GM21360 (cell line): Measurements from ENCODE around the gene DDRGK1.

Experiments used
- ATAC-seq: cut with Tn5 transposase; IDR thresholded peaks from one replicate; pipeline ENCODE4 v1.9.1; 2021; ENCODE audit warnings: mild to moderate bottlenecking, moderate library complexity; ENCODE audit not compliant: unreplicated experiment

DDRGK1 gene

DNA sequence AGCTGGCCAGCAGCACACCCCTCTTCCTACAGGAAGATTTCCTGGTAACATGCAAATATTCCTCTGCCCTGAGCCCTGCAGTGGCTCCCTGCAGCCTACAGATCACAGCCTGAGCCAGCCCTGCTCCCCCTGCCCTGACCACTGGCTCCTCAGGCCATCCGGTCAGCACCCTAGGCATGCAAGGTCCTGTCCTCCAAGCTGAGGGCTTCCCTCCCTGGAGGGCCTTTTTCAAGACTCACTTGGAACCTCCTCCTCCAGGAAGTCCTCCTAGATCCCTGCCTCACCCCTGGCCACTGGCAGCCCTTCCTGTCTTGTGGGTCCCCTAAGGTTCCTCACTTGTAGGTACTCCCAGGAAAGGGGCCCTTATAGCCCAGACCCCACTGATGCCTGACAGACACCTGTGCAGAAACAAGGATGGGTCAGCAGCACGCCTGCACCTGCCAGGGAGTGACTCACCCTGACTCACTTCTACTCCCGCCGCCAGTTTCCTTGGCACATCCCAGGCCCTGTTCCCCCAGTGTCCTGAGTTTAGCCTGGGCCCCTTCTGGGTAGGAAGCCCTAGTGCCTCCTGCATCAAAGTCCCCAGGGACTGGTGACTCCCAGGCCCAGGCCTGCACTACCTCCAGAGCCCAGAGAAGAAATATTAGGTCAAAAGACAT is 31.3 kb upstream of the DDRGK1 start:
- ATAC-seq: no peak

DNA sequence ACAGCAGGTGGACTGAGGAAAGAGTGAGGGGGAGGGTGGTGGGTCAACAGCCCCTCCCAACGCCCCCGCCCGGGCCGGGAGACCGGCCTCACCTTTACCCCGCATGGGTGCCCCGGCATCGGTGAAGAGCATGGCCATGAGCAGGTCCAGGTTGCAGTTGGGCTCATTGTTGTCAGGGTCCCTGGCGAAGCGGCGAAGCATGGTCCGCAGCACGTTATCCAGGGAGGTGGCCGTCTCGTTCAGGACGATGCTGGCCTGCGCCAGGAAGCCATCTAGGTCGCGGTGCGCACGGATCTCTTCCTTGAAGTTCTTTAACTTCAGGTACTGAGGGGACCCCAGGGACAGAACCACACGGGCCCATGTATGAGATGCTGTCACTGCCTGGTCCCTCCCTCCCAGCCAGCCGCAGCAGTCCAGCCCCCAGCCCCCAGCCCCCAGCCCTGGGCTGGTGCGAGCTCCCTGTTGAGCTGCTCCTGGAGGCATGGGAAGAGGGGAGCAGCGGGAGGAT is 29.6 kb upstream of the DDRGK1 start:
- ATAC-seq: no peak

DNA sequence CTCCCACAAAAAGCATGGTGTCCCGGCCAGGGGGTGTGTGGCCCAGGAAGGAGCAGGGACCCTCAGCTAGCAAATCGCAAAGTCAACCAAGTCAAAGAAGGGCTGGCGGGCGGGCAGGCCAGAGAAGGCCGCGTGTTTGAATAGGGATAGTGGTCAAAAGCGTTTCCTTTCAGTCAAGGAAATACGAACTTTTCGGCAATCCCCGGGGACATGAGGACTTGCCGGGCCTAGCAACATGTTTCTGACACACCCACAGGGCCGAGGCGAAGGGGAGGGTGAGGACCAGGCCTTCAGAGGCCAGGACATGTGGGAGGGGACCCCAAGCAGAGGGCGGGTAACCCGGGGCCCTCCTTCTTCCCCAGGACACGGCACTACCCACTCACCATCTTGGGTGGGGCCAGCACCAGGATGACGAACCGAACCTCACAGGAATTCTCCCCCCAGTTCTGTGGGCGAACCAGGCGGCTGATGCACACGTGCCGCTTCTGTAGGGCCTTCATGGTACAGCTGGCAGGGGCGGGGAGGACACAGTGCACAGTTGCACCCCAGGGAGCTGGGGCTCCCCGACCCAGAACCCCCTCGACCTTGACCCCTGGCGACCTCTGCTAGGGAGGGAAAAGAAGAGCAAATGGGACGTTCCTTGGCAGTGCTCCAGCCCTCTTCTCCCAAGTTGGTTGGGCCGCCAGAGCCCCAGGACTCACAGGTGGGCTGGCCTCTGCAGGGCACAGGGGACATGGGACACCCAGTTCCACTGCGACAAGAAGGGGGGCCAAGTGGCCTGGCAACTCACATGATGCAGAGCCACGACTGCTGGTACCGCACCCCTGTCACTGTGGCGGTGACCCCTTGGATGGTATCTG is 28.9 kb upstream of the DDRGK1 start:
- ATAC-seq: no peak

DNA sequence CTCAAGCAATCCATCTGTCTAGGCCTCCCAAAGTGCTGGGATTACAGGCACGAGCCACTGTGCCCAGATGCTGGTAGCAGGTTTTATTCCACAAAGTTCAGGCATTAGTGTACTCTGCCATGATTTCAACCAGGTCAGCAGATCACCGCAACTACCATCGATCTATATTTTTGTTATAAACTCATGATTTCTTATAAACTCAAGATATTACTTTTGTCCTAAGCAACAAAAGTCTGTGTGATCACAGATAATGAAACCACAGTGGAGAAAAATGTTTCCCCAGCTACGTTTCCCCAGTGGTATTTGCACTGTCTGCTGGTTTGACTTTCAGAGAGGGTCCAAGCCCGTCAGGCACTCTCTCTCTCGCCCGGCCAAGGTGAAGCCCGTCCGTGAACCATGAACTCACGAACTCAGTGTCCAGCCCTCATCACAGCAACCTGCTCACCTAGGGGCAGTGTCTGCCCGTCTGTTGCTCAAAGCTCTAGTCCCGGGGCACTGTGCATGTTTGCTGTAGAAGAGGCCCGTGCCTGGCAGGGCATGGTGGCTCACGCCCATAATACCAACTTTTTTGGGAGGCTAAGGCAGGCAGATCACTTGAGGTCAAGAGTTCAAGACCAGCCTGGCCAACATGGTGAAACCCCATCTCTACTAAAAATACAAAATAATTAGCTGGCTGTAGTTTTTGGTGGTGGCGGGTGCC is 27.6 kb upstream of the DDRGK1 start:
- no peak for ATAC-seq

DNA sequence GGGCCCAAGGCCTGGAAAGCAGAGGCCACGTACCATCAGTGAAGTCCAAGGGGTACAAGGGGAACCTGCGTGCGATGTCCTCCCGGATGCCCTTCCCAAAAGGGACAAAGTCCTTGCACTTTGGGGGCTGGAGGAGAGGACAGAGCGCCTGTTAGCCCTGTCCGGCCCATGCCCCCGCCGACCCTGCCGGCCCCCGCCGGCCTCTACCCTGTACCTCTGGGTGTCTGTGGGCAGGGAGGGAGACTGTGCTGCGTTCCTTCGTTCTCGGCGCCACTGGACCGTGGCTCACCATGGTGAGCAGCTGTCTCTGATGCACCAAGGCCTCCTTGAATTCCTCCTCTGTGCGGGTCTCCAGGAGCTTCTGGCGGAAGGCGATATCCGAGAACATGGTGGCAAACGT is 26.6 kb upstream of the DDRGK1 start:
- no peak for ATAC-seq

DNA sequence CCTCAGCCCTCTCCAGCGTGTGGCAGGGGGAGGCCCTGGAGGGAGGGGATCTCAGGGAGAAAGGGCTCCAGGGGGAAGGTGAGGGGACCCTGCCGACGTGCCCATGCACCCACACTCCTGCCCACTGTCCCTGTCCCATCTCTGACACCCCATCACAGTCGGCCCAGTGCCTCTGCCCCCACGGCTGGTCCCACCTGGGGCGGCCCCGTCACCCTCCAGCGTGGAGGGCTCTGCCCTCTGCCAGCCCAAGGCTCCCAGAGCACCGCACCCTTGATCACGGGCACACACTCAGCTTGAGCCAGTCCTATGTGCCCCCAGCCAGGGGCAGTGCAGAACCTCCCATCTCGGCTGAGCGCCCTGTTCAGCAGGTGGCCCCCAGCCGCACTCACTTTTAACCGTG is 25.3 kb upstream of the DDRGK1 start:
- ATAC-seq: no peak

DNA sequence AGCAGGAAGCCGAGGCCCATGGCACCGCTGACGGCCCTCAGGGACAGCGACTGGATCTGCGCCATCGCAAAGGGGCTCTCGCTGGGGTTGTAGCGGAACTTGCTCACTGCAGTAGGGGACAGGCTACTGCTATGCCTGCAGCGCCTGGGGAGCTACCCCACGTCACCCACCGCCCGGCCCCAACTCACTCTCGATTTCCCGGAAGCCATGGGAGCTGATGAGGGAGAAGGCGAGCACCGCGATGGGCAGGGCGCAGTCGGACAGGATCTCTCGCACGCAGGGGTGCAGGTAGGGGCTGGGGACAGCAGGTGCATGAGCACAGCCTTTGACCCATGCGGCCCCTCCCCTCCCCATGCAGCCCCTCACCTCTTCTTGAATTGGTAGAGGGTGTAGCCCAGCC is 24.7 kb upstream of the DDRGK1 start:
- no peak for ATAC-seq

DNA sequence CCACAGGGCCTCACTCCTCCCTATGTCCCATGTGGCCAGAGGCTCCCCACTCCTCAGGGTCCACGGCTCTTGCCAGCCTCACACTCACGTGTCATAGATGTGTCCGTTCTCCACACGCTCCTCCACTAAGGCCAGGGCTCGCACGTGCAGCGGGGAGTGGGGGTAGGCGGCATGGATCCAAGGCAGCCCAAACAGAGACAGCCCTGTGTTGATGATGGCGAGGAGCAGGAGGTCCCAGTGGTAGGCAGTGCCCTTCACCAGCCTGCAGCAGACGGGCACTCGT is 24.2 kb upstream of the DDRGK1 start:
- ATAC-seq: no peak

DNA sequence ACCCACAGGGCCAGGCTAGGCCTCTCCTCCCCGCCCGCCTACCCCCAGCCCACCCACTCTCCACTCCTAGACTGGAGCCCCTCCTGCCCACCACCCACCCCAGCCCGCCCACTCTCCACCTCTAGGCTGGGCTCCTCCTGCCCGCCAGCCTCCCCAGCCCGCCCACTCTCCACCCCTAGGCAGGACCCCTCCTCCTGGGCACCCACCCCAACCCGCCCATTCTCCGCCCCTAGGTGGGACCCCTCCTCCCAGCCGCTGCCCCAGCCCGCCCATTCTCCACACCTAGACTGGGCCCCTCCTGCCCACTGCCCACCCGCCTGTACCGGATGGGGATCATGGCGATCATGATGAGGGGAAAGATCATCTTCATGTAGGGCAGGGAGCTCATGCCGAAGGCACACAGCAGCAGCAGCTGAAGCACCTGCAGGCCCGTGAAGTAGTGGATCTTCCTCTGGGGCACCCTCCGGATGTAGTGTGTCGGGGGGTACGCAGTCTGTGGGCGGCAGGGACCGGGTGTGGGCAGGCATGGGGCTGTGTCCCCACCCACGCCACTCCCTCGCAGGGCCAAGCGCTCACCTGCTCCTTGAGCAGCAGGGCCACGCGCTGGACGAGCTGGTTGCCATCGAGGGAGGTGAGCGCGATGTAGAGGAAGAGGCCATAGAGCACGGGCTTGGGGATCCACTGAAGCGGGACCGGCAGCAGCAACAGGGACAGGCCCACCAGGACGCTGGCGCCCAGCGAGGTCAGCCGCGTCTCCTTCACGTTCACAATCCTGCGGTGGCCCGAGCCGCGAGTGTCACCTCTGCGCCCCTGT is 23.7 kb upstream of the DDRGK1 start:
- ATAC-seq: no peak

DNA sequence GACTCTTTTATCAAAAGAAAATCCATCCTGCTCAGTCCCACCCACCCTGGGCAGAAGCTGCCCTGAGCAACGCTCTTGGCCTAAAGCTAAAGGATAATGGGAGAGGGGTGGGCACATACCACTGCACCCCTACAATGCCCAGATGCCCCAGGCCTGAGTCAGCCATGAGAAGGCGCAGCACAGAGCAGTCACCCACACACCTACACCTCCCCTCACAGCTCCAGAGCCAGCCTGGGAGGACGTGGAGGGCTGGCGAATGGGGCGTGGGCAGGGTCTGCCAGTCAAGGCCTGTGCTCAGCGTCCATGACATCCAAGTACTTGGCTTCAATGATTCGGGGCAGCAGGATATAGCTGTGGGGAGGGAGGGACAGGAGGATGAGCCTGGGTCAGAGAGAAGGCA is 23.0 kb upstream of the DDRGK1 start:
- no peak for ATAC-seq

DNA sequence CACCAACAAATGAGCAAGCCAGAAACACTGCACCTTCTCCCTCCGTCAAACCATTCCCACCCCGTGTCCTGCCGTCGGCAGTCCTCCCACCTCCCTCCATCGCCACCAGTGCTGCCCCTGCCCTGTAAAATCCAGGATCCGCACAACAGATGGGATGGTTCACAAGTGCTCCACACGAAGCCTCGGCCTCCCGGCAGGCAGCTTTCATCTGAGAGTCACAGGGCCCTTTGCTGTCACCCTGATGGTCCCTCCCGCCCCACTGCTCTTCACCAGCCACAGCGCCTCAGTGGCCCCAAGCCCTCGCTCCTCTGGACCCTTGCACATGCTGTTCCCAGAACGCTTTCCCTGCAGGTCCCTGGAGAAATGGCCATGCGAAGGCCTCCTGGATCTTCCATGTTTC is 22.4 kb upstream of the DDRGK1 start:
- no peak for ATAC-seq

DNA sequence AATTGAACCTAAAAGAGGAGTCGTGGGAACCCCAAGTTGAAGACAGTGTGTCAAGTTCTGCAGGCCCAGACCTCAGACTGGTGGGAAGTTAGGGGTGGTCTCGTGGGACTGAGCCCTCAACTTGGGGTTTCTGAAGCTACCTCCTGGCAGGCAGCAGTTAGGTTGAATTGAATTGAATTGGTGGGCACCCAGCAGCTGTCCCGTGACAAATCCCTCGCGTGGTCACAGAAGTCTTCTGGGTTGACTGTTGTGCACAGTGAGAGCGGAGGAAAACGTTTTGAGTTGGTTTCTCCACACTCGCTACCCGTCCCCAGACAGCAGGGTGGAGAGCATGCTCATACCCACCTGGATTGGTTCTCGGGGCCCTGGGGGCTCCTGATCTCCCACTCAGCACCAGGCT is 21.6 kb upstream of the DDRGK1 start:
- ATAC-seq: no peak

DNA sequence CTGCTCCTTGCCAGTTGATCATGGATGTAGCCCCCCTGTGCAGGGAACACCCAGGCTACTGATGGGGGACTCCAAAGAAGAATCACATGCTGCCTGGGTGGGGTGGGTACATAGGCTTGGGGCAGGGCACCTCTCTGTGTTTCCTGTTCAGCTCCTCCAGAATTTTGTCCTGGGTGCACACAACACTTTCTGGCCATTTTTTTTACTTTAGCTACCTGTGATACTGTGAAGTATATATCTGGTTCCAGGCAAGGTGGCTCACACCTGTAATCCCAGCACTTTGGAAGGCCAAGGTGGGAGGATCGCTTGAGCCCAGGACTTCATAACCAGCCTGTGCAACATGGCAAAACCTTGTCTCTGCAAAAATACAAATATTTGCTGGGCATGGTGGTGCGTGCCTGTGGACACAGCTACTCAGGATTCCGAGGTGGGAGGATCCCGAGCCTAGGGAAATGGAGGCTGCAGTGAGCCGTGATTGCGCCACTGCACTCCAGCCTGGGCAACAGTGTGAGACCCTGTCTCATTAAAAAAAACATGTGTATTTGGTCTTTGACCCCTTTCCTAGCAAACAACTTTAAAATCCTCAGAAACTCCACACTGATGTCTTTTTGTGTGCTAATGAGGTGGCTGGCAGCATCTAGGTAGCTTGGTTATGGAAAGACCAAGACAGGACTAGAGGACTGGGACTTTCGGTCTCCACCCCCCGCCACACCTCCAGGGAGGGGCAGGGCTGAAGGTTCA is 20.4 kb upstream of the DDRGK1 start:
- no peak for ATAC-seq

DNA sequence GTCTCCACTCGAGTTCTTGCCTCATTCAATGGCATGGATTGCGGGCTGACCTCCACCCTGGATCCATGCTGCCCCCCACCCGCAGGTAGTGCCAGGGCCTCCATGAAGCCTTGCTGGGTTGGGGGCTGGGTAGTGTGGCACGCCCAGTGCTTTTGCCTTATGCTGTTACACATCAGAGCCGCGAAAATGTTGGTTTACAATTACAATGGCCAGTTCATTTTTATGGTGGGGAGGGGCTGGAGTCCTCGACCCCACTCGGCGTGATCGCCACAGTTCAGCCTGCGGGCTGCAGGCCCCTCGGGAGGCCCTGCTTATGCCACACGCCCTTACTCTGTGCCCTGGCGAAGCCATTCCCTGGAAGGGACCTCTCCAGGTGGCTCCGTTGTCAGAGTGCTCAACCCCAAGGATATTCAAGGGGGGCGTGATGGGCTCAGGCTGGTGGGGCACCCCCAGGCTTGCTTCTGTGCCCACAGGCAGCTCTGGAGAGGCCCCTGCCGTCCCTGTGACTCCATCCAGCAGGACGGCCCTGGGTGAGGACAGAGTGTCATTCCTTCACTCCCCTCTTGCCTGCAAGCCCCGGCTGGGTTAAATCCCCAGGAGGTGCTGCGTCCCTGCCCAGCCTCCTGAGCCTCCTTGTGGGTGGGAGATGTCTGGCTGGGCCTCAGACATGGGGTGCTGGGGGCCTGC is 19.7 kb upstream of the DDRGK1 start:
- no peak for ATAC-seq

DNA sequence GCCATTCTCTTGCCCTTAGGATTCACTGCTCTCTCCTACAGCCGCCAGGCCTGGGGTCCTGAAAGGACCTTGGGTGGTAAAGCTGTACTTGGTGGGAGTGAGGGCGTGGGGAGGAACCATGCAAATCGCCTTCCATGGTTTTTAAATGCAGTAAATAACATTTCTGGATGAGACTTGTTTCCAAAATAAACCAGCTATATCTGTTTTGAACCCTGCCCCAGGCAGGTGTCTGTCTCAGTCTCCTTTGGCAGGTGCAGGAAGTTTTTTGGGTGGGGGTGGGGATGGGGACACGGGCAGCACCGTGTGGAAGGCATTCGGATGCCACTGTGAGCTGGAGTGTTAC is 19.1 kb upstream of the DDRGK1 start:
- no peak for ATAC-seq

DNA sequence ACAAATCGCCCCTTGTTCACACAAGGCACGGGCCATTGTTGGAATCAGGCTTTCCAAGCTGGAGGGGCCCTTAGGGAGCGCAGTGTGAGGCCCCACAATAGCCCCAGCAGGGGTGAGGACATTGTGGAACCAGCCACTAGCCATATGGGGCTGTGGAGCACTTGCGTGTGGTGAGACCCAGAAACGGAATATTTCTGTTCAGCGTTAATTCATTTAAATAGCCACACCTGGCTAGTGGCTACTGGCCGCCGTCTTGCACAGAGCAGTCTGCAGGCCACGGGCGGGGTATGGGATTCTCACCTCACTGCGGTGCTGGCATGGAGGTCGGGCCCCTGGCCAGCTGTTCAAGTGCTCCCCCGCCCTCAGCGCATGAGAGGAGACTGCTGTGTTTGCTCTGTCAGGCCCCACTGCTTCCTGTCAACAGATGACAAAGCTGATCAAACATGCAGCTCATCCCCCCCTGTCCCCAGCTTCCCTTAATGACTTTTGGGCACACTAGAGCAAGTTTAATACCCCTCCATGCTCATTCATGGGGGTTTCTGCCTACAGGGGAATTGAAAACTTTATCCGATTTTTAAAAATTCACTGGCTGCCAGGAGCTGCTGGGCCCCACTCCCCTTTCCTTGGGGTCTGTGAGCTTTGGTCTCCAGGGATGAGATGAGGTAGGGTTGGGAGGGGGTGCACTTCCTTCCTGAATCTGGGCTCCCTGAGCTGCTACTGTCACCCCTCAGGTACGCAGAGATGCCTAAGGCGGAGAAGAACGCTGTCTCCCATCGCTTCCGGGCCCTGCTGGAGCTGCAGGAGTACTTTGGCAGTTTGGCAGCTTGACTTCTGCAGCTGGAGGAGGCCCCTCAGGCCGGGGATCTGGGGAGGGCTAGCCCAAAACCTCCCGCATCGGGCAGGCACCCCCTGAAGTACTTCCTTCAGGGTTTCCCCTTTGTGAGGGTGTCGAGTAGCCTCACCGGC is 18.4 kb upstream of the DDRGK1 start:
- no peak for ATAC-seq

DNA sequence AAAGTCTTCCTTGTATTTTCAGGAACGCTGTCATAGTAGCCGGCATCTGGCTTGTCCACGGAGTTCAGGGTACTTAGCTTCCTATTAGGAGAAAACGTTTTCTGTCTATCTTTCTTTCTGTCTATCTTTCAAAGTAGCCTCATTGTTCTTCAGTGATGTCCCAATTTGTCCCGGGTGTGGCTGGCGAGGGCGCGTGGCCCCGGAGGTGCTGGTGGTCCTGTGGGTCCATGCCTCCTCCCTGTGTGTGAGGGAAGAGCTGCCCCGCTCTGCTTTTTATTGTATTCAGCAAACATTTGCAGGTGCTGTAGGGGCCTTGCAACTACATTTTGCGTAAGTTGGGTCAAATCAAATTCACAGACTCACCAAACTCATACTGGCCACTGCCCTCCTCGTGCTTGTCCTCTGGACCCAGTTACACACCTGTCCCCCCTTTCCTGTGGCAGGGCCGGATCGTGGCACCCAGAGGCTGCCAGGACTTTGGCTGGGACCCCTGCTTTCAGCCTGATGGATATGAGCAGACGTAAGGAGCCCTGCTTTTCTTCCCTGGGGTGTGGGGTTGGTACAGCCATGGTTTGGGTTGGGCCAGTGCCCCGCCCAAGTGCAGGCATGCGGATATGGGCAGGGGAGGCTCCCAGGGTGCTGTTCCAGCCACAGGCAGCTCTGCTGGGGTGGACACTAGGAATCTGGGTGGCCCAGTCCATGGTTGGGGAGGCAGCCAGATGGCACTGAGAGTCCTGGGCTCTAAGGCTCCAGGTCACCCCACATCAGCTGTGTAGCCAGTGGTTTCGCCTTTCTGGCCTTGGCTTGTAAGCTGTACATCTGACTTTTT is 17.1 kb upstream of the DDRGK1 start:
- ATAC-seq: no peak
